AML-193 (cell line): ENCODE data around the gene TMEM63B.
A peak's percentile ranks its signal among the peaks of the same experiment; 100 is the strongest.
"Not testable (repeated sequence)": the region's sequence is repeated elsewhere in the genome, so short reads cannot be mapped to it uniquely, and the experiment has no call there.

Experiments used
- DNase-seq, 2 experiments: peaks; one replicate each; lab custom pipeline; 2025; lab: John Stamatoyannopoulos, UW

Gene TMEM63B

DNA sequence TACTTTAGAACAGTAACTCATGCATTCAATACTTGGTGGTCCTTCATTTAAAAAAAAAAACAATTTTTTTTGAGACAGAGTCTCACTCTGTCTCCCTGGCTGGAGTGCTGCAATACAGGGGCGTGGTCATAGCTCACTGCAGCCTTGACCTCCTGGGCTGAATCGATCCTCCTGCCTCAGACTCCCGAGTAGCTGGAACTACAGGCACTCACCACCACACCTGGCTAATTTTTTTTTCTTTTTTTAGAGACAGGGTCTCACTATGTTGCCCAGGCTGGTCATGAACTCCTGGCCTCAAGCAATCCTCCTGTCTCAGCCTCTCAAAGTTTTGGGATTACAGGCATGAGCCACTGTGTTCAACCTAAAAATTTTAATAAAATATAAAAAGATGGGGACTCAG lies 17.2 kb downstream of the TMEM63B start:
- DNase-seq: not testable (repeated sequence)

- no peak for DNase-seq
Measured at GRCh38 chr6:44145839-44146238, 18.5 kb downstream of the TMEM63B start.

DNA sequence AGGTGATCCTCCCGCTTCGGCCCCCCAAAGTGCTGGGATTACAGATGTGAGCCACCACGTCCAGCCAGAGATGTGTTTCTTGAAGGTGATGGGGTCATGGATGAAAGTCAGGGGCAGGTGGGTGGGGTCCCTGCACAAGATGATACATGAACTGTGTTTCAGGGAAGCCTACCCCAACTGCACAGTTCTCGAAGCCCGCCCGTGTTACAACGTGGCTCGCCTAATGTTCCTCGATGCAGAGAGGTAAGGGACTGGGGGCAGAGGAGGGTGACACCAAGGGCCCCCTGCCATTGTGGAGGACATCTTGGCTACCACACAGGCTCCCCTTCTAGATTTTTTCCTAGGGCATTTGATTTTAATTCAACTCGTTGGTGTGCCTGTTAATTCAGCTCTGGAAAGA lies 19.3 kb downstream of the TMEM63B start:
- DNase-seq: no peak

- no peak for DNase-seq
Measured at GRCh38 chr6:44147256-44147655, 19.9 kb downstream of the TMEM63B start.

GRCh38 chr6:44148306-44148705 lies 21.0 kb downstream of the TMEM63B start:
- DNase-seq: no peak

DNA sequence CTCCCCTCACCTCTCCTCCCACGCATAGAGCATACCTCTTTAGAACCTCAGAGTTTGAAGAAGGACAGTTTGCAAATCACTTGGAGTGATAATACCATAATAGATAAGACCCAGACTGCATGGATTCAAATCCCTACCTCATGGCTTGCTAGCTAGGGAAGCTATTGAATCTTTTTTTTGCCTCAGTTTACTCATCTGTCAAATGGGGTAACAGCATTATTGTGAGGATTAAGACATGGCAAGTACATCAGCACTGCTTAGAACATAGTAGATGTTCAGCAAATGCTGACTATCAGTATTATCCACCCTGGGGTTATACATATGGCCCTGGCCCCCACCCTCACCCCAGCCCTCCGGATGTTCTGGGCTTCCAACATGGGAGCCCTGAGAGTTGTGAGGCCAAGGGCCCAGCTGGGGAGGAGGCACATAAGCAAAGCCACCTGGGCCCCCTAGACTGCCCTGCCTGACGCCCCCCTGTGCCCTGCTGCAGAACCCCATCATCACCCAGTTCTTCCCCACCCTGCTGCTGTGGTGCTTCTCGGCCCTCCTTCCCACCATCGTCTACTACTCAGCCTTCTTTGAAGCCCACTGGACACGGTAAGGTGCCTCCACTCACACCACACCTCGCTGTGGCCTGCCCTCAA lies 22.1 kb downstream of the TMEM63B start:
- no peak for DNase-seq

DNA sequence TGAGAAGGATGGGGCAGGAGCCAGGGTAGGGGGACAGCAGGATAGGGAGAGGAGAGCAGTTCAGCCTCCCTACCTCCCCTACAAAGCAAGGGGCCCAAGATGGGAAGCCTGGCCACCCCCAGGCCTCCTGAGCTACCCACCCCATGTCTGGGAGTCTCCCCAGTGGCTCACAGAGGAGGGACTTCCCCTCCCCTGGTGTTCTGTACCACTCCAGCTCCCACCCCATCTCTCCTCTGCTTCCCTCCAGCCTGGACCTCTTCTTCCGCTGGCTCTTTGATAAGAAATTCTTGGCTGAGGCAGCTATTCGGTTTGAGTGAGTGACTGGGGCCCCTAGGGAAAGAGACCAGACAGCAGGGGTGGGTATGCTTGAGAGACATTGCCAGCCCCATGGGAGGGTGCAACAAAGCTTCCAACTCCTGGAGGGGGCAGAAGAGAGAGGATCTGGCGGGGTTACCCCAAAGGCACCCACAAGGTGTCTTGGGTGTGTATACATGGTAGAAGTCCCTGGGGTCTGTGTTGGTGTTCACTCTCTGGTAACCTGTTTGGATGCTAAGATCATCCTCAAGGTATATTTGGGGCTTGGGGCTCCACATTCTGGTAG lies 23.1 kb downstream of the TMEM63B start:
- no peak for DNase-seq

DNA sequence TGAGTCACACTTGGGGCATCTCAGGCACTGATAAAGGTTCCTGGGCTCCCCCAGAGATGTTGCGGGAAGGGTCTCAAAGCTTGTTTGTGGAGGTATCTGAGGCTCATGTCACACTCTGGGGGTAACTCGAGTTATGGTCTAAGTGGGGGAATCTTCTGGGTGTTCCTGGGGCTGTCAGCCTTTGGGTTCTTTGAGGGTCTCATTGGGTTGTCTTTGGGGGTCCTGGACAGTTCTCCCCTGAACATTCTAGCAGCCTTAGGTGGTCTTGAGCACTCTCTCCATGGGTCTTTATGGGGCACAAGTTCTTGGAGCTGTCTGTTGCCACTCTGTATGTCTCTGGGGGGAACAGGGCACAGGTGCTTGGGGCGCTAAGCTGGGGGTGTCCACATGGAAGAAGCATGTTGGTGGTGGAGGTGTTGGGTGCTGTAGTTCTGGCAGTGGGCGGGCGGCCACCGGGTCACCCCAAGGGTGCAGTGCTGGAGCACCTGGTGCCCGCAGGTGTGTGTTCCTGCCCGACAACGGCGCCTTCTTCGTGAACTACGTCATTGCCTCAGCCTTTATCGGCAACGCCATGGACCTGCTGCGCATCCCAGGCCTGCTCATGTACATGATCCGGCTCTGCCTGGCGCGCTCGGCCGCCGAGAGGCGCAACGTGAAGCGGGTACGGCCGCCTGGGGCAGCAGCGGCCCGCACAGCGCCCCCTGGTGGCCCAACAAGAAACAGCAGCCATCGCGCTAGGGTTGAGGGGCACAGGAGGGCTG lies 24.2 kb downstream of the TMEM63B start:
- DNase-seq: peak; percentile 59 to 68

DNA sequence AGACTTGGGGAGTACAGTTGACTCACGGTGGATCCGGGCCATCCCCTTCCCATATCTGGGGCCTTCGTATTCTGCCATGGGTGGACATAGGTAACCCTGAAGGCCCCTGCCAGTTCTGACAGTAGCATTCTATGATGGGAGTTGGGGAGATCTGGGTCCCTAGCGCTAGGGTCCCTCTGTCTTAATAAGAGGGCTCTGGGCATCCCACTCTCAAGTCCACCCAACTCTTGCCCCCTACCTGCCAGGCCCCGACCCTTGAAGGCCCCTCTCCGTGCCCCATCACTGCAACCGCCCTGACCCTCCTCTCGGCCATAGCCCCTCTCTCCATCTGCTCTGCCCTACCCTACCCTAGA lies 24.7 kb downstream of the TMEM63B start:
- DNase-seq: no peak

GRCh38 chr6:44152533-44152932 lies 25.2 kb downstream of the TMEM63B start:
- DNase-seq: no peak

DNA sequence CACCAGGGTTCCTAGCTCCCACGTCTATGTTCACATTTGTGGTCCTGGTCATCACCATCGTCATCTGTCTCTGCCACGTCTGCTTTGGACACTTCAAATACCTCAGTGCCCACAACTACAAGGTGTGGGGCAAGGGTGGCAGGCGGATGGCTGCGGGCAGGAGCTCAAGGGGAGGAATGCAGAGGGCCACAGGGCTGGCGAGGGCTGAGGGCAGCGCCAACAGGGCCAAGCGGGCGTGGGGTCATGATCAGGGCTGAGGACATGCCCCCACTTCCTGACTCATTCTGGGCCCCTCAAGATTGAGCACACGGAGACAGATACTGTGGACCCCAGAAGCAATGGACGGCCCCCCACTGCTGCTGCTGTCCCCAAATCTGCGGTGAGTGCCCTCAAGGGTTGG lies 26.7 kb downstream of the TMEM63B start:
- no peak for DNase-seq

GRCh38 chr6:44156494-44157151 lies 29.3 kb downstream of the TMEM63B start:
- no peak for DNase-seq

DNA sequence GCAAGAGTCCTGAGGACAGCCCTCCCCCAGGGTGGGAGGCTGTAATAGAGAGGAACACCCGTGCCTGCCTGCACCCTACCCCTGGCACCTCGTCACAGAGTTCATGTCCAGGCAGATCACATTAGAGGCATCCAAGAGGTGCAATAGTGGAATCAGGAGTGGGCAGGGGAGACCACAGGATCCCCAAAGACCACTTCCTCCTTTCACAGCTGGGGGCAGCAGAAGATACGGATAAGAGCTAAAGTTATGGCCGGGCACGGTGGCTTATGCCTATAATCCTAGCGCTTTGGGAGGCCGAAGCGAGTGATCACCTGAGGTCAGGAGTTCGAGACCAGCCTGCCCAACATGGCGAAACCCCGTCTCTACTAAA lies 29.8 kb downstream of the TMEM63B start:
- no peak for DNase-seq

DNA sequence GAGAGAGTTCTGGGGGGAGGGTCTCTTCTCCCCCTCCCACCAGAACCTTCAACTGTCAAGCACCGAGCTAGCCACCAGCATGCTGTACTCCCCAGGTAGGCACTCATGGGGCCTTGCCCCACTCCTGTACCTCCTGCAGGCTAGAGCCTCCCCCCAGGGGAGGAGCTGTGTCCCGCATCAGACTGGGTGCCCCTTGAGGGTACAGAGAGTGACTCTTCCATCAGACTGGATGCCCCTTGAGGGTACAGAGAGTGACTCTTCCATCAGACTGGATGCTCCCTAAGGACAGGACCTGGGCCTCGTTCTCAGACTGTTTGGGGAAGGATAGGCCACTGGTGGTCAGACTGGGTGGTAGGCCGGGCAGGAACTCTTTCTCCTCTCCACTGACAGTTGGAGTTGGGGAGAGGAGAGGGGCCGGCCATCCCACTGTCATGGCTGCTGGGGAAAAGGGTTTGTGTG lies 31.4 kb downstream of the TMEM63B start, which contains the start of gene CAPN11:
Gene CAPN11 (plus strand): TSS at position 51 of the 459 bp plus-strand sequence. CDS start 29 bp downstream, at position 80.
- DNase-seq: no peak

DNA sequence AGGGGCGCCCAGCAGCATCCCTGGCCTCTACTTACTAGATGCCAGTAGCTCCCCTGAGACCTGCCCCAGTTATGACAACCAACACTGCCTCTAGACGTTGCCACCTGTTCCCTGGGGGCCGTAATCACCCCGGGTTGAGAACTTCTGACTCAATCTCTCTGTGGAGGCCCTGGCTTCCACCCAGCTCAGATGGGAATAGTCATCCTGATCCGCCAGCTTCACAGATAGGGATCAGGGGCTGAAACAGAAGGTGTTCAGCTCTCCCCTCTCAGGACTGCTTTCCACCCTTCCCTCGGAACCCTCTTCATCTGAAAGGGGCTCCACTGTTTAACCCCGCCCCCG lies 34.6 kb downstream of the TMEM63B start:
- DNase-seq: no peak

GRCh38 chr6:44162876-44163625 lies 35.7 kb downstream of the TMEM63B start:
- DNase-seq: no peak

DNA sequence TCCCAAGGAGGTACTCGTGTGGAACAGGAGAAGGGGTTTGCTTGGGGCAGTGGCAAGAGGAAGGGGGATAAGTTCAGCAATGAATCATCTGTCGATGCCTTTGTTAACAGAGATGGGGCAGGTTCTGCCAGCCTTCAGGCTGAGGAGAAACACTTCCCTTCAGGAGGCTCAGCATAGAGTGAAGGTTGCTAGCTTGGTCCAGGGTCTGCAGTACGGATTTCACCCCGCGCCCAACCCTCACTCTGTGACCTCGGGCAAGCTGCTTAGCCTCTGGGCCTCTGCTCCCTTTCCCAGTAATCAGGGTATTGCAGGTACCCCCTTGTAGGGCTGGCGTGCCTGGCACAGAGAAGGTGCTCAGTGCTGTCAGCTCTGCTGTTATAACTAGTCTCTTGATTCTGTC lies 38.8 kb downstream of the TMEM63B start:
- no peak for DNase-seq

- DNase-seq: peak; percentile 34 to 36
Measured at GRCh38 chr6:44166591-44167184, 39.3 kb downstream of the TMEM63B start.

GRCh38 chr6:44167567-44167966 lies 40.2 kb downstream of the TMEM63B start:
- DNase-seq: no peak

GRCh38 chr6:44169154-44169553 lies 41.8 kb downstream of the TMEM63B start:
- no peak for DNase-seq

DNA sequence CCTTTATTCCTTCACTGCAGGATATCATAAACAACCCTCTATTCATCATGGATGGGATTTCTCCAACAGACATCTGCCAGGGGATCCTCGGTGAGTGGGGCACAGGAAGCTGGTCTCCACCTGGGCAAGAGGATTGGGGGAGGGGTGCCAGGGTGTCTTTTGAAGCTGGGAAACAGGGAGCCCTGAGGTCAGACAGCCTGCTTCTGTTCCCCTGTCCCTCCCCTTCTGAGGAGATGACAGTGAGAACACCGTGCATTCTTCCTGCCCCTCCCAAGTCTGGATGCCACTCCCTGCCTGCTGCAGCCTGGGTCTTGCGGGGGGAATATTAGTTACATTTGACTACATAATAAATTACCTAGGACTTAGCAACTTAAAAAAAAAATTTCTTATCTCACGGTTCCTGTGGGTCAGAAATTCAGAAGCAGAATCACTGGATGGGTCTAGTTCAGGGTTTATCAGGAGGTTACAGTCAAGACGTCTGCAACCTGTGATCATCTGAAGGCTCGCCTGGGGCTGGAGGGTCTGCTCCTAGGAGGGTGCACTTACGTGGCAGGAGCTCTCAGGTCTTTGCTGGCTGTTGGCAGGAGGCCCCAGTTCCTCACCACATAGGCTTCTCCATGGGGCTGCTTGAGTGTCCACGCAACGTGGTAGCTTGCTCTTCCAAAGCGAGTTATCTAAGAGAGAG lies 42.7 kb downstream of the TMEM63B start:
- no peak for DNase-seq
